H1 (cell line): ENCODE measurements around the gene ACAT2. TPM values are rescaled to one million over a fixed set of nuclear protein-coding genes. Genes with fewer than 3 reads are reported as not detected.
"Not testable (repeated sequence)": the region's sequence is repeated elsewhere in the genome, so short reads cannot be mapped to it uniquely, and the experiment has no call there.

Experiments
- CTCF ChIA-PET: fragments of 300-600 bp; sonication (Branson Sonifier 250); formaldehyde crosslinking; loops from one replicate; lab custom pipeline; 2021; ENCODE audit not compliant: partially characterized antibody; lab: Charles Lee
- POLR2A ChIA-PET: fragments of 300-600 bp; sonication (Branson Sonifier 250); formaldehyde crosslinking; loops from one replicate; lab custom pipeline; 2021; ENCODE audit warnings: inconsistent platforms; ENCODE audit not compliant: partially characterized antibody; lab: Charles Lee
- DNase-seq, 2 experiments: peaks; one replicate each; pipeline versions ENCODE4 v3.0.0 to v3.0.0-alpha.2; 2010 to 2022; ENCODE audit warnings: low spot score in 2 of 2, low read depth in 1 of 2, mixed read lengths in 1 of 2
- FAIRE-seq: peaks from 2 replicates; lab custom pipeline; 2011; peaks lifted over from hg19 to GRCh38; lab: Jason Lieb, UNC
- H2AFZ ChIP-seq: 2 replicates; pipeline ENCODE4 v1.8.1; 2012; ENCODE audit warnings: low read length, inconsistent platforms
- H2AK5ac ChIP-seq: 2 replicates; pipeline ENCODE4 v1.6.1; 2013; ENCODE audit warnings: low read depth, low read length
- H2BK120ac ChIP-seq: replicated peaks from 2 replicates; pipeline ENCODE3; 2013; ENCODE audit warnings: low read depth, low read length, inconsistent platforms
- H2BK12ac ChIP-seq: 2 replicates; pipeline ENCODE4 v1.6.1; 2013; ENCODE audit warnings: low read depth, low read length
- H2BK15ac ChIP-seq: 2 replicates; pipeline ENCODE4 v1.6.1; 2013; ENCODE audit warnings: low read length
- H2BK20ac ChIP-seq: 2 replicates; pipeline ENCODE4 v1.6.1; 2013; ENCODE audit warnings: low read length
- H2BK5ac ChIP-seq: 2 replicates; pipeline ENCODE4 v1.6.1; 2013; ENCODE audit warnings: low read depth, low read length
- H3K14ac ChIP-seq: 2 replicates; pipeline ENCODE4 v1.6.1; 2013; ENCODE audit warnings: inconsistent platforms; ENCODE audit not compliant: insufficient read length
- H3K18ac ChIP-seq: 2 replicates; pipeline ENCODE4 v1.6.1; 2013; ENCODE audit warnings: low read length; ENCODE audit errors: extremely low read depth
- H3K23ac ChIP-seq: 2 replicates; pipeline ENCODE4 v1.6.1; 2013; ENCODE audit warnings: inconsistent platforms; ENCODE audit not compliant: insufficient read length
- H3K23me2 ChIP-seq: 2 replicates; pipeline ENCODE4 v1.6.1; 2013; ENCODE audit warnings: low read depth, low read length
- H3K27ac ChIP-seq: 2 replicates; pipeline ENCODE4 v1.6.1; 2011; ENCODE audit warnings: low read depth, low read length, inconsistent platforms
- H3K27me3 ChIP-seq, 4 experiments: replicated peaks in 1 of 4; 1 replicate in 1 of 4; 2 replicates in 3 of 4; pipeline versions ENCODE4 v1.6.1 to v1.8.1; 2011 to 2013; ENCODE audit warnings: low read length in 3 of 4, mild to moderate bottlenecking in 3 of 4, inconsistent platforms in 2 of 4, mixed read lengths in 2 of 4, moderate library complexity in 1 of 4; ENCODE audit not compliant: control insufficient read depth in 3 of 4, insufficient read depth in 3 of 4; ENCODE audit errors: extremely low read depth in 1 of 4
- H3K36me3 ChIP-seq, 4 experiments: 2 replicates each; pipeline versions ENCODE4 v1.6.1 to v1.8.1; 2011 to 2013; ENCODE audit warnings: mild to moderate bottlenecking in 4 of 4, low read length in 3 of 4, moderate library complexity in 2 of 4, control low read depth in 1 of 4, inconsistent platforms in 1 of 4; ENCODE audit not compliant: insufficient read depth in 4 of 4, control insufficient read depth in 2 of 4
- H3K4ac ChIP-seq: replicated peaks from 2 replicates; pipeline ENCODE3; 2013; ENCODE audit warnings: low read length, low read depth, mixed read lengths, inconsistent platforms; ENCODE audit not compliant: insufficient read length
- H3K4me1 ChIP-seq, 4 experiments: replicated peaks in 1 of 4; 1 replicate in 1 of 4; 2 replicates in 3 of 4; pipeline versions ENCODE4 v1.6.1 to v1.8.1; 2011 to 2013; ENCODE audit warnings: low read length in 3 of 4, inconsistent platforms in 2 of 4, mixed read lengths in 1 of 4; ENCODE audit not compliant: insufficient read depth in 4 of 4, control insufficient read depth in 3 of 4
- H3K4me2 ChIP-seq, 2 experiments: 2 replicates each; pipeline versions ENCODE4 v1.6.1 to v1.8.1; 2011 to 2013; ENCODE audit warnings: low read depth in 2 of 2, low read length in 2 of 2, control low read depth in 1 of 2, inconsistent platforms in 1 of 2, mild to moderate bottlenecking in 1 of 2; ENCODE audit not compliant: insufficient read depth in 1 of 2
- H3K4me3 ChIP-seq, 4 experiments: fragments of 200-600, 300-600 bp in 1 of 4; sonication (generic), shearing (Covaris generic), sonication (Bioruptor Twin) in 1 of 4; 2 replicates each; pipeline versions ENCODE4 v1.5.1 to v1.8.1; 2011 to 2016; ENCODE audit warnings: low read length in 4 of 4, low read depth in 3 of 4, control low read depth in 2 of 4, inconsistent platforms in 2 of 4, mild to moderate bottlenecking in 2 of 4, mixed read lengths in 1 of 4, moderate library complexity in 1 of 4; ENCODE audit not compliant: insufficient read depth in 2 of 4; ENCODE audit errors: extremely low read depth in 1 of 4
- H3K56ac ChIP-seq: replicated peaks from 2 replicates; pipeline ENCODE3; 2013; ENCODE audit warnings: low read depth, mild to moderate bottlenecking, mixed read lengths, low read length, inconsistent platforms; ENCODE audit not compliant: insufficient read length
- H3K79me1 ChIP-seq: 2 replicates; pipeline ENCODE4 v1.6.1; 2013; ENCODE audit warnings: low read depth, low read length, control low read depth
- H3K79me2 ChIP-seq, 2 experiments: 2 replicates each; pipeline versions ENCODE4 v1.6.1 to v1.8.1; 2012 to 2013; ENCODE audit warnings: low read length in 2 of 2, mild to moderate bottlenecking in 2 of 2, inconsistent platforms in 1 of 2; ENCODE audit not compliant: insufficient read depth in 2 of 2, control insufficient read depth in 1 of 2
- H3K9ac ChIP-seq, 4 experiments: replicated peaks in 1 of 4; 1 replicate in 1 of 4; 2 replicates in 3 of 4; pipeline versions ENCODE4 v1.6.1 to v1.8.1; 2011 to 2013; ENCODE audit warnings: low read depth in 3 of 4, low read length in 3 of 4, control low read depth in 2 of 4, mild to moderate bottlenecking in 2 of 4, moderate library complexity in 2 of 4, inconsistent platforms in 1 of 4; ENCODE audit errors: extremely low read depth in 1 of 4
- H3K9me3 ChIP-seq, 2 experiments: 2 replicates each; pipeline versions ENCODE4 v1.6.1 to v1.8.1; 2012 to 2013; ENCODE audit warnings: mild to moderate bottlenecking in 2 of 2, moderate library complexity in 2 of 2, control low read depth in 1 of 2, inconsistent platforms in 1 of 2, low read depth in 1 of 2, low read length in 1 of 2, mixed read lengths in 1 of 2; ENCODE audit not compliant: insufficient read depth in 2 of 2
- H4K20me1 ChIP-seq, 2 experiments: replicated peaks in 1 of 2; 2 replicates each; pipeline versions ENCODE3 to v1.8.1; 2011 to 2013; ENCODE audit warnings: inconsistent platforms in 2 of 2, low read length in 2 of 2, mild to moderate bottlenecking in 1 of 2; ENCODE audit not compliant: insufficient read depth in 2 of 2, control insufficient read depth in 1 of 2
- H4K5ac ChIP-seq: 2 replicates; pipeline ENCODE4 v1.6.1; 2013; ENCODE audit warnings: low read length, low read depth, mixed read lengths, inconsistent platforms; ENCODE audit not compliant: insufficient read length
- H4K8ac ChIP-seq: 2 replicates; pipeline ENCODE4 v1.8.0; 2013; ENCODE audit warnings: mild to moderate bottlenecking, moderate library complexity, low read length, inconsistent platforms; ENCODE audit not compliant: insufficient read depth; ENCODE audit errors: extremely low read depth
- H4K91ac ChIP-seq: replicated peaks from 2 replicates; pipeline ENCODE3; 2013; ENCODE audit warnings: low read length, mixed read lengths, inconsistent platforms; ENCODE audit not compliant: insufficient read length
- WGBS, 2 experiments: shearing (Covaris generic) in 1 of 2; methylation state at CpG; one replicate each; pipeline versions ENCODE4 v1.1.6 to v1.1.7; 2013 to 2015; ENCODE audit warnings: low lambda C conversion rate in 2 of 2, mixed read lengths in 2 of 2, inconsistent platforms in 1 of 2, low coverage in 1 of 2, missing lambda C conversion rate in 1 of 2; ENCODE audit not compliant: insufficient replicate concordance in 2 of 2, insufficient coverage in 1 of 2, insufficient read length in 1 of 2; ENCODE audit errors: extremely low coverage in 1 of 2, missing lambda C conversion rate in 1 of 2; 5-methylcytosine and 5-hydroxymethylcytosine counted together
- polyA plus RNA-seq, 7 experiments: library from polyadenylated mRNA; depleted of rRNA in 3 of 7; stranded (reverse) in 5 of 7; unstranded in 2 of 7; fragments of >200 nt in 5 of 7; fragments of 200-250 nt in 2 of 7; gene quantifications; 1 replicate in 5 of 7; 2 replicates in 1 of 7; 4 replicates in 1 of 7; pipeline versions ENCODE4 v1.2.1 to v1.2.3, GENCODE V29; 2011 to 2013; ENCODE audit warnings: missing spikeins in 2 of 7, mixed read lengths in 2 of 7
- total RNA-seq: library from RNA; stranded (reverse); fragmentation: NEBNext Ultra II Directional; extraction: Animal tissue kit (Norgen Biotek cat#: 25700); gene quantifications from 2 replicates; pipeline ENCODE4 v1.2.1, GENCODE V29; 2021

ACAT2 gene
- total and polyA plus RNA-seq, 2 of the 8 experiments (the other 6 are each of a cell fraction or from before 2014, with no cell fraction given), result 61.6 to 166 TPM

DNA sequence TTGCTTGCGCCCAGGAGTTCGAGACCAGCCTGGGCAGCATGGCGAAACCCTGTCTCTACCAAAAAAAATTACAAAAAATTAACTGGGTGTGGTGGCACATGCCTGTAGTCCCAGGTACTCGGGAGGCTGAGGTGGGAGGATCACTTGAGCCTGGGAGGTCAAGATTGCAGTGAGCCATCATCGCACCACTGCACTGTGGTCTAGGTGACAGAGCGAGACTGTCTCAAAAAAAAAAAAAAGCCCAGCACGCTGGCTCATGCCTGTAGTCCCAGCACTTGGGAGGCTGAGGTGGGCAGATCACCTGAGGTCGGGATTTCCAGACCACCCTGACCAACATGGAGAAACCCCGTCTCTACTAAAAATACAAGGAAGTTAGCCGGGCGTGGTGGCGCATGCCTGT lies 28.4 kb upstream of the ACAT2 start:
- not testable (repeated sequence) for H2BK120ac ChIP-seq, H3K23ac ChIP-seq, H3K4me3 ChIP-seq, H3K9me3 ChIP-seq, H2BK5ac ChIP-seq, H2BK20ac ChIP-seq, H3K4ac ChIP-seq, H3K27ac ChIP-seq, H2BK15ac ChIP-seq, H3K18ac ChIP-seq, H3K79me1 ChIP-seq, H2AFZ ChIP-seq, H3K4me1 ChIP-seq, H3K23me2 ChIP-seq, H3K27me3 ChIP-seq, H2AK5ac ChIP-seq, H3K9ac ChIP-seq, H4K91ac ChIP-seq, H3K14ac ChIP-seq, DNase-seq, H2BK12ac ChIP-seq, FAIRE-seq, H3K56ac ChIP-seq, H4K5ac ChIP-seq
- H3K79me2 ChIP-seq, result peaks cover 68 to 100% of the 10 kb centered on the region in 2 experiments
- 92% methylated on average over 7 of the region's 12 CpGs; no CpG with 5 or more reads in 1 of the 2 experiments for WGBS, 2 experiments
- ChIA-PET POLR2A (interaction anchor here (0.7 to 2.1 kb wide), 6 partner anchors 11 to 363 kb away, joined by 3 to 10 read pairs (median 4); no protein-coding TSS in a partner anchor), CTCF (interaction anchor here (0.7 kb wide), 1 partner anchor 329 kb away, joined by 3 read pairs; no protein-coding TSS in a partner anchor)
- H3K4me2 ChIP-seq, result 0 out of 4 replicates have a peak overlapping the region, but pooled peaks of 1 of the 2 experiments have one; percentile 18
- peaks cover 0 to 34% (median 3%) of the 10 kb centered on the region in 4 experiments; a peak in 4 of 8 replicates for H3K36me3 ChIP-seq
- H4K8ac ChIP-seq, result 0 out of 2 replicates have a peak overlapping the region, but pooled peaks have one; percentile 68
- H4K20me1 ChIP-seq, result peaks cover 25 to 39% of the 10 kb centered on the region in 2 experiments
